Liver (tissue), 9 donors: Measurements from ENCODE around the gene ALG5. TPM values are rescaled to one million over a fixed set of nuclear protein-coding genes. Genes with fewer than 3 reads are reported as not detected.

Experiments
- DNase-seq: peaks from one replicate; pipeline ENCODE4 v3.0.0-alpha.2; 2017; ENCODE audit warnings: low spot score
- H3K27ac ChIP-seq, 2 donors: one replicate each; pipeline ENCODE4 v1.7.0; 2013; ENCODE audit warnings: inconsistent platforms in 2 of 2, low read length in 2 of 2, control low read depth in 1 of 2, low read depth in 1 of 2, mild to moderate bottlenecking in 1 of 2
- H3K27me3 ChIP-seq, 4 donors: one replicate each; pipeline versions ENCODE4 v1.6.1 to v1.7.0; 2013; ENCODE audit warnings: low read length in 3 of 4, inconsistent platforms in 1 of 4, mild to moderate bottlenecking in 1 of 4, moderate library complexity in 1 of 4; ENCODE audit not compliant: control insufficient read depth in 4 of 4, insufficient read depth in 4 of 4
- H3K36me3 ChIP-seq, 4 donors: one replicate each; pipeline versions ENCODE4 v1.6.1 to v1.7.0; 2013; ENCODE audit warnings: low read length in 3 of 4, mild to moderate bottlenecking in 3 of 4, low read depth in 1 of 4, moderate library complexity in 1 of 4; ENCODE audit not compliant: control insufficient read depth in 4 of 4, insufficient read depth in 3 of 4
- H3K4me1 ChIP-seq, 4 donors: one replicate each; pipeline versions ENCODE4 v1.6.1 to v1.7.0; 2013; ENCODE audit warnings: low read length in 3 of 4, mild to moderate bottlenecking in 3 of 4, moderate library complexity in 1 of 4; ENCODE audit not compliant: control insufficient read depth in 4 of 4, insufficient read depth in 4 of 4
- H3K4me3 ChIP-seq, 3 donors: one replicate each; pipeline versions ENCODE4 v1.6.1 to v1.7.0; 2013; ENCODE audit warnings: low read length in 3 of 3, control low read depth in 1 of 3, low read depth in 1 of 3, mild to moderate bottlenecking in 1 of 3
- H3K9ac ChIP-seq, 2 donors: one replicate each; pipeline ENCODE4 v1.7.0; 2013; ENCODE audit warnings: low read length in 2 of 2, mild to moderate bottlenecking in 2 of 2, moderate library complexity in 2 of 2, control low read depth in 1 of 2, low read depth in 1 of 2
- H3K9me3 ChIP-seq, 4 donors: one replicate each; pipeline versions ENCODE4 v1.6.1 to v1.7.0; 2013; ENCODE audit warnings: low read length in 3 of 4; ENCODE audit not compliant: control insufficient read depth in 4 of 4
- ATF3 ChIP-seq: IDR thresholded peaks from 2 replicates; pipeline ENCODE4 v1.6.1; 2016; ENCODE audit warnings: antibody characterized with exemption
- EGR1 ChIP-seq, 2 donors: IDR thresholded peaks; 2 replicates each; pipeline ENCODE4 v1.6.1; 2016 to 2018; ENCODE audit warnings: antibody characterized with exemption in 2 of 2, low read depth in 2 of 2
- FOXA1 ChIP-seq: IDR thresholded peaks from 2 replicates; pipeline ENCODE4 v1.6.1; 2016; ENCODE audit warnings: antibody characterized with exemption
- HNF4A ChIP-seq, 2 donors: conservative IDR thresholded peaks; 2 replicates each; pipeline ENCODE4 v1.6.1; 2016; ENCODE audit warnings: antibody characterized with exemption in 2 of 2, mild to moderate bottlenecking in 2 of 2
- HNF4G ChIP-seq: IDR thresholded peaks from 2 replicates; pipeline ENCODE4 v1.6.1; 2016; ENCODE audit warnings: antibody characterized with exemption
- JUND ChIP-seq, 2 donors: IDR thresholded peaks; 2 replicates each; pipeline ENCODE4 v1.6.1; 2016; ENCODE audit warnings: antibody characterized with exemption in 2 of 2
- NR2F2 ChIP-seq: IDR thresholded peaks from 2 replicates; pipeline ENCODE4 v1.6.1; 2016; ENCODE audit warnings: antibody characterized with exemption
- RXRA ChIP-seq, 2 donors: IDR thresholded peaks; 2 replicates each; pipeline ENCODE4 v1.6.1; 2017 to 2018; ENCODE audit warnings: antibody characterized with exemption in 2 of 2, mild to moderate bottlenecking in 1 of 2
- SP1 ChIP-seq: IDR thresholded peaks from 2 replicates; pipeline ENCODE4 v1.6.1; 2018; ENCODE audit warnings: antibody characterized with exemption, mild to moderate bottlenecking
- TAF1 ChIP-seq: conservative IDR thresholded peaks from 2 replicates; pipeline ENCODE4 v1.6.1; 2016; ENCODE audit warnings: antibody characterized with exemption, mild to moderate bottlenecking
- YY1 ChIP-seq: IDR thresholded peaks from 2 replicates; pipeline ENCODE4 v1.6.1; 2016; ENCODE audit warnings: antibody characterized with exemption, mild to moderate bottlenecking
- WGBS: extraction: QIAGEN DNeasy Blood & Tissue Kit; methylation state at CpG from one replicate; pipeline ENCODE4 v1.1.7; 2013; 5-methylcytosine and 5-hydroxymethylcytosine counted together
- polyA plus RNA-seq, 2 donors: library from polyadenylated mRNA; stranded (reverse) in 1 of 2; unstranded in 1 of 2; fragments of 200-250 nt in 1 of 2; fragments of >200 nt in 1 of 2; fragmentation: Nextera tagmentation in 1 of 2; extraction: Ambion mirVana in 1 of 2; gene quantifications; one replicate each; pipeline versions ENCODE4 v1.2.1 to v1.2.3, GENCODE V29; 2013 to 2015
- total RNA-seq, 2 donors: library from RNA; depleted of rRNA; stranded (reverse); fragments of >200 nt; gene quantifications; one replicate each; pipeline ENCODE4 v1.2.3, GENCODE V29; 2014
- TF ChIP-seq, protein P1 (sequence below): IDR thresholded peaks from 2 replicates; pipeline ENCODE4 v1.6.1; 2016; ENCODE audit warnings: antibody characterized with exemption, mild to moderate bottlenecking
- TF ChIP-seq, protein P2 (sequence below): IDR thresholded peaks from 2 replicates; pipeline ENCODE4 v1.6.1; 2016; ENCODE audit warnings: antibody characterized with exemption
- TF ChIP-seq, protein P3 (sequence below): IDR thresholded peaks from 2 replicates; pipeline ENCODE4 v1.6.1; 2016; ENCODE audit warnings: antibody characterized with exemption
- TF ChIP-seq, protein P4 (sequence below): fragments of 150-350 bp; IDR thresholded peaks from 2 replicates; pipeline ENCODE4 v1.5.1; 2017; ENCODE audit warnings: improper control_type of control experiment, low read depth, low read length; ENCODE audit not compliant: missing input control
- donor health status: healthy.
- donor health status: healthy.
- donor health status: healthy.
- donor health status: healthy.
- donor health status: healthy.

Gene ALG5
- total and polyA plus RNA-seq, 4 donors: 20.7 to 60.1 (median 37.5) TPM

GRCh38 chr13:36907821-36908220, 91.3 kb downstream of the ALG5 start (continued):
- TF ChIP-seq, protein P1, sequence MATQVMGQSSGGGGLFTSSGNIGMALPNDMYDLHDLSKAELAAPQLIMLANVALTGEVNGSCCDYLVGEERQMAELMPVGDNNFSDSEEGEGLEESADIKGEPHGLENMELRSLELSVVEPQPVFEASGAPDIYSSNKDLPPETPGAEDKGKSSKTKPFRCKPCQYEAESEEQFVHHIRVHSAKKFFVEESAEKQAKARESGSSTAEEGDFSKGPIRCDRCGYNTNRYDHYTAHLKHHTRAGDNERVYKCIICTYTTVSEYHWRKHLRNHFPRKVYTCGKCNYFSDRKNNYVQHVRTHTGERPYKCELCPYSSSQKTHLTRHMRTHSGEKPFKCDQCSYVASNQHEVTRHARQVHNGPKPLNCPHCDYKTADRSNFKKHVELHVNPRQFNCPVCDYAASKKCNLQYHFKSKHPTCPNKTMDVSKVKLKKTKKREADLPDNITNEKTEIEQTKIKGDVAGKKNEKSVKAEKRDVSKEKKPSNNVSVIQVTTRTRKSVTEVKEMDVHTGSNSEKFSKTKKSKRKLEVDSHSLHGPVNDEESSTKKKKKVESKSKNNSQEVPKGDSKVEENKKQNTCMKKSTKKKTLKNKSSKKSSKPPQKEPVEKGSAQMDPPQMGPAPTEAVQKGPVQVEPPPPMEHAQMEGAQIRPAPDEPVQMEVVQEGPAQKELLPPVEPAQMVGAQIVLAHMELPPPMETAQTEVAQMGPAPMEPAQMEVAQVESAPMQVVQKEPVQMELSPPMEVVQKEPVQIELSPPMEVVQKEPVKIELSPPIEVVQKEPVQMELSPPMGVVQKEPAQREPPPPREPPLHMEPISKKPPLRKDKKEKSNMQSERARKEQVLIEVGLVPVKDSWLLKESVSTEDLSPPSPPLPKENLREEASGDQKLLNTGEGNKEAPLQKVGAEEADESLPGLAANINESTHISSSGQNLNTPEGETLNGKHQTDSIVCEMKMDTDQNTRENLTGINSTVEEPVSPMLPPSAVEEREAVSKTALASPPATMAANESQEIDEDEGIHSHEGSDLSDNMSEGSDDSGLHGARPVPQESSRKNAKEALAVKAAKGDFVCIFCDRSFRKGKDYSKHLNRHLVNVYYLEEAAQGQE: no peak
- TF ChIP-seq YY1 (no peak), HNF4G (no peak)

DNA sequence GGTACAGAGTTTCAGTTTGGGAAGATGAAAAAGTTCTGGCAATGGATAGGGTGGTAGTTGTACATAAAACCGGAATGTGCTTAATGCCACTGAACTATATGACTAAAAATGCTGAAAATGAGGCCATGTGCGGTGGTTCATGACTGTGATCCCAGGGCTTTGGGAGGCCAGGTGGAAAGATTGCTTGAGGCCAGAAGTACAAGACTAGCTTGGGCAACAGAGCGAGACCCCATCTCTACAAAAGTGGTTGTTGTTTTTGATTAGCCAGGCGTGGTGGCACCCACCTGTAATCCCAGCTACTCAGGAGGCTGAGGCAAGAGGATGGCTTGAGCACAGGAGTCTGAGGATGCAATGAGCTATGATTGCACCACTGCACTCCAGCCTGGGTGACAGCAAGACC, 91.9 kb downstream of the ALG5 start:
- Histone ChIP-seq H3K4me1 (peaks cover 0 to 2% (median 0%) of the 10 kb centered on the region in 4 donors), H3K36me3 (no peaks in the 10 kb centered on the region), H3K27ac (no peak overlapping the region), H3K4me3 (no peak overlapping the region), H3K9me3 (no peaks in the 10 kb centered on the region), H3K9ac (no peak overlapping the region), H3K27me3 (no peaks in the 10 kb centered on the region)
- no peak for TF ChIP-seq NR2F2
- DNase-seq: no peak
- 97% methylated on average over 4 of the region's 4 CpGs for WGBS

GRCh38 chr13:36905944-36906343, 93.2 kb downstream of the ALG5 start:
- WGBS: 93% methylated on average over 5 of the region's 5 CpGs
- H3K27ac ChIP-seq: no peak overlapping the region
- H3K4me1 ChIP-seq: peaks cover 0 to 2% (median 0%) of the 10 kb centered on the region in 4 donors
- TF ChIP-seq, protein P2, sequence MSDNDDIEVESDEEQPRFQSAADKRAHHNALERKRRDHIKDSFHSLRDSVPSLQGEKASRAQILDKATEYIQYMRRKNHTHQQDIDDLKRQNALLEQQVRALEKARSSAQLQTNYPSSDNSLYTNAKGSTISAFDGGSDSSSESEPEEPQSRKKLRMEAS: no peak
- TF ChIP-seq SP1 (no peak), EGR1 (IDR thresholded peaks at IDR 0.05; ENCODE audit: low read depth in 2 of 2) (no peak), YY1 (no peak), HNF4G (no peak), JUND (IDR thresholded peaks at IDR 0.05) (no peak), HNF4A (conservative IDR thresholded peaks at IDR 0.05) (no peak), ATF3 (no peak), RXRA (IDR thresholded peaks at IDR 0.05) (no peak), TAF1 (no peak), NR2F2 (no peak), FOXA1 (no peak)
- TF ChIP-seq, protein P1: no peak
- TF ChIP-seq, protein P3, sequence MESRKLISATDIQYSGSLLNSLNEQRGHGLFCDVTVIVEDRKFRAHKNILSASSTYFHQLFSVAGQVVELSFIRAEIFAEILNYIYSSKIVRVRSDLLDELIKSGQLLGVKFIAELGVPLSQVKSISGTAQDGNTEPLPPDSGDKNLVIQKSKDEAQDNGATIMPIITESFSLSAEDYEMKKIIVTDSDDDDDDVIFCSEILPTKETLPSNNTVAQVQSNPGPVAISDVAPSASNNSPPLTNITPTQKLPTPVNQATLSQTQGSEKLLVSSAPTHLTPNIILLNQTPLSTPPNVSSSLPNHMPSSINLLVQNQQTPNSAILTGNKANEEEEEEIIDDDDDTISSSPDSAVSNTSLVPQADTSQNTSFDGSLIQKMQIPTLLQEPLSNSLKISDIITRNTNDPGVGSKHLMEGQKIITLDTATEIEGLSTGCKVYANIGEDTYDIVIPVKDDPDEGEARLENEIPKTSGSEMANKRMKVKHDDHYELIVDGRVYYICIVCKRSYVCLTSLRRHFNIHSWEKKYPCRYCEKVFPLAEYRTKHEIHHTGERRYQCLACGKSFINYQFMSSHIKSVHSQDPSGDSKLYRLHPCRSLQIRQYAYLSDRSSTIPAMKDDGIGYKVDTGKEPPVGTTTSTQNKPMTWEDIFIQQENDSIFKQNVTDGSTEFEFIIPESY: no peak
- TF ChIP-seq, protein P4, sequence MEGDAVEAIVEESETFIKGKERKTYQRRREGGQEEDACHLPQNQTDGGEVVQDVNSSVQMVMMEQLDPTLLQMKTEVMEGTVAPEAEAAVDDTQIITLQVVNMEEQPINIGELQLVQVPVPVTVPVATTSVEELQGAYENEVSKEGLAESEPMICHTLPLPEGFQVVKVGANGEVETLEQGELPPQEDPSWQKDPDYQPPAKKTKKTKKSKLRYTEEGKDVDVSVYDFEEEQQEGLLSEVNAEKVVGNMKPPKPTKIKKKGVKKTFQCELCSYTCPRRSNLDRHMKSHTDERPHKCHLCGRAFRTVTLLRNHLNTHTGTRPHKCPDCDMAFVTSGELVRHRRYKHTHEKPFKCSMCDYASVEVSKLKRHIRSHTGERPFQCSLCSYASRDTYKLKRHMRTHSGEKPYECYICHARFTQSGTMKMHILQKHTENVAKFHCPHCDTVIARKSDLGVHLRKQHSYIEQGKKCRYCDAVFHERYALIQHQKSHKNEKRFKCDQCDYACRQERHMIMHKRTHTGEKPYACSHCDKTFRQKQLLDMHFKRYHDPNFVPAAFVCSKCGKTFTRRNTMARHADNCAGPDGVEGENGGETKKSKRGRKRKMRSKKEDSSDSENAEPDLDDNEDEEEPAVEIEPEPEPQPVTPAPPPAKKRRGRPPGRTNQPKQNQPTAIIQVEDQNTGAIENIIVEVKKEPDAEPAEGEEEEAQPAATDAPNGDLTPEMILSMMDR: no peak
- H3K36me3 ChIP-seq: no peaks in the 10 kb centered on the region
- no peak overlapping the region for H3K9ac ChIP-seq
- H3K9me3 ChIP-seq: no peaks in the 10 kb centered on the region
- no peak overlapping the region for H3K4me3 ChIP-seq
- DNase-seq: no peak
- H3K27me3 ChIP-seq: no peaks in the 10 kb centered on the region
